Parathyroid adenoma (tissue), 2 donors: ENCODE measurements around the gene NXPH3.

Experiments used
- H2AFZ ChIP-seq: fragments of 300-600 bp; sonication (generic); one replicate; pipeline ENCODE4 v1.7.0; 2017; ENCODE audit warnings: antibody characterized with exemption, mild to moderate bottlenecking
- H3K27ac ChIP-seq: fragments of 300-600 bp; sonication (generic); one replicate; pipeline ENCODE4 v1.7.0; 2017
- H3K27me3 ChIP-seq: fragments of 300-600 bp; sonication (generic); one replicate; pipeline ENCODE4 v1.7.0; 2017; ENCODE audit warnings: low read length; ENCODE audit not compliant: control insufficient read depth, insufficient read depth
- H3K36me3 ChIP-seq: fragments of 300-600 bp; sonication (generic); one replicate; pipeline ENCODE4 v1.7.0; 2017; ENCODE audit warnings: low read length; ENCODE audit not compliant: control insufficient read depth, insufficient read depth
- H3K4me1 ChIP-seq: fragments of 300-600 bp; sonication (generic); one replicate; pipeline ENCODE4 v1.7.0; 2017; ENCODE audit warnings: control low read depth
- H3K4me2 ChIP-seq: fragments of 300-600 bp; sonication (generic); one replicate; pipeline ENCODE4 v1.7.0; 2017; ENCODE audit warnings: low read length
- H3K4me3 ChIP-seq: fragments of 300-600 bp; sonication (generic); one replicate; pipeline ENCODE4 v1.7.0; 2017; ENCODE audit warnings: low read depth, low read length
- H3K79me2 ChIP-seq: fragments of 300-600 bp; sonication (generic); one replicate; pipeline ENCODE4 v1.7.0; 2017; ENCODE audit warnings: control low read depth
- H3K9ac ChIP-seq: fragments of 300-600 bp; sonication (generic); one replicate; pipeline ENCODE4 v1.7.0; 2017; ENCODE audit warnings: mild to moderate bottlenecking
- H3K9me3 ChIP-seq: fragments of 300-600 bp; sonication (generic); one replicate; pipeline ENCODE4 v1.7.0; 2017; ENCODE audit warnings: low read length; ENCODE audit not compliant: control insufficient read depth
- CTCF ChIP-seq: fragments of 300-600 bp; sonication (generic); IDR thresholded peaks from one replicate; pipeline ENCODE4 v1.7.0; 2017; ENCODE audit warnings: antibody characterized with exemption, mild to moderate bottlenecking
- donor health status: primary hyperparathyroidism.

Gene NXPH3

GRCh38 chr17:49555495-49556222, 20.0 kb upstream of the NXPH3 start:
- TF ChIP-seq CTCF: no peak
- no peaks in the 10 kb centered on the region for H3K36me3 ChIP-seq
- no peak overlapping the region for H3K9ac ChIP-seq
- H3K4me3 ChIP-seq: no peak overlapping the region
- H3K4me1 ChIP-seq: no peaks in the 10 kb centered on the region
- H3K27ac ChIP-seq: no peak overlapping the region
- H3K27me3 ChIP-seq: no peaks in the 10 kb centered on the region
- no peaks in the 10 kb centered on the region for H3K79me2 ChIP-seq
- no peaks in the 10 kb centered on the region for H3K9me3 ChIP-seq
- H2AFZ ChIP-seq: peak overlapping the region; percentile 62
- no peak overlapping the region for H3K4me2 ChIP-seq

GRCh38 chr17:49556223-49556943, 19.3 kb upstream of the NXPH3 start:
- Histone ChIP-seq H3K4me1 (no peaks in the 10 kb centered on the region), H3K79me2 (no peaks in the 10 kb centered on the region), H2AFZ (peak overlapping the region; percentile 62), H3K27me3 (no peaks in the 10 kb centered on the region), H3K4me2 (peak overlapping the region; percentile 64), H3K36me3 (no peaks in the 10 kb centered on the region), H3K4me3 (no peak overlapping the region), H3K9me3 (no peaks in the 10 kb centered on the region), H3K9ac (no peak overlapping the region), H3K27ac (no peak overlapping the region)
- TF ChIP-seq CTCF: peak; percentile 98

DNA sequence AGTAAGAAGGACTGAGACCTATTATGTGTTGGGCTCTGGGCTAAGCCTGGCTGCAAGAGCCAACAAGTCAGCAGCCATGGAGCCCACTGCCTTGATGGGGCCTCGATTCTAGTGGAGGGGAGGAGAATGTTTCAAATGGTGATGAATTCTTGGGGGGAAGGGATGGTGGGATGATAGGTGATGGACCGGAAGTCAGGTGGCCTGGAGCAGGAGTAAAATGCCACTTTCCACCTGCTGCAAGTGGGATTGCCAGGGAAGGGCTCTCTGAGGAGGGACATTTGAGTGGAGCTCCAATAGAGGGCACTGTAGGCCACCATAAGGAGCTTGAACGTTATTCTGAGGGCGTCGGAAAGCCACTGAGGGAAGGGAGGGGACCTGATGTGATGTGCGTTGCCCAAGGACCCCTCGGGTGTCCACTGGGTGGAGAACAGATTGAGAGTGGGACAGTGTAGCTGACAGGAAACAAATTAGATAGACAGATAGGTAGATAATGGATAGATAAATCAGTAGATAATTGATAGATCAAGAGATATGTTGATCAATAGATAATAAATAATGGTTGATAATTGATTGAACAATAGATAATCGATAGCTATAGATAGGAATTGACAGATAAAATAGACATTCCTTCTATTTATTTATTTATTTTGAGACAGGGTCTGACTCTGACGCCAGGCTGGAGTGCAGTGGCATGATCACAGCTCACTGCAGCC, 18.2 kb upstream of the NXPH3 start:
- no peaks in the 10 kb centered on the region for H3K4me1 ChIP-seq
- H3K9me3 ChIP-seq: no peaks in the 10 kb centered on the region
- no peaks in the 10 kb centered on the region for H3K79me2 ChIP-seq
- H3K27ac ChIP-seq: no peak overlapping the region
- no peak overlapping the region for H3K4me3 ChIP-seq
- H3K27me3 ChIP-seq: no peaks in the 10 kb centered on the region
- H2AFZ ChIP-seq: no peak overlapping the region
- no peak overlapping the region for H3K4me2 ChIP-seq
- no peaks in the 10 kb centered on the region for H3K36me3 ChIP-seq
- peak; percentile 45 for TF ChIP-seq CTCF
- no peak overlapping the region for H3K9ac ChIP-seq

- H3K27ac ChIP-seq: no peak overlapping the region
- H3K9me3 ChIP-seq: no peaks in the 10 kb centered on the region
- no peak overlapping the region for H3K4me3 ChIP-seq
- H3K4me2 ChIP-seq: no peak overlapping the region
- H2AFZ ChIP-seq: no peak overlapping the region
- TF ChIP-seq CTCF: no peak
- peaks cover 8% of the 10 kb centered on the region for H3K4me1 ChIP-seq
- no peaks in the 10 kb centered on the region for H3K79me2 ChIP-seq
- H3K9ac ChIP-seq: no peak overlapping the region
- H3K36me3 ChIP-seq: no peaks in the 10 kb centered on the region
- no peaks in the 10 kb centered on the region for H3K27me3 ChIP-seq
Measured at GRCh38 chr17:49564638-49565037, 11.0 kb upstream of the NXPH3 start.
